ENCODE results near the gene GATAD2A. TPM values are rescaled to one million over a fixed set of nuclear protein-coding genes. Genes with fewer than 3 reads are reported as not detected.

GATAD2A gene
- total RNA-seq, 4 donors from 2014 or later: 17.7 to 51.4 (median 40.1) TPM

DNA sequence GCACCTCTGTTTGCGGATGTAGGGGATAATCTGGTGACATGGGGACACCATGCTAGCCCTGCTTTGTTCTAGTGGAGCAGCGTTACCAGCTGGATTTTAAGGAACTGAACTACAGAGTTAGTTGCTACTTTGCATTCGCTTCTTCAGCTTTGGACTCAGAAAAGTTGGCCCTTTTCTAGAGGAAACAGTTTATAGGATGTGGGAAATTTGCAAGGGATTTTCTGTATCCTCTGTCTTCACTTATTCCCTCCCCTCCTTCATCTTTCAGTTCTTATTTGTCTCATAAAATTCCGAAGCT is 2.1 kb downstream of the GATAD2A start:
- in situ Hi-C loops (cut with MboI; ENCODE audit: low sequenced_read_pairs in 4 of 4) (no loop called here), intact Hi-C loops (cut with DNase I; ENCODE audit: low total_unique reads) (loop anchor here (1.0 to 10.0 kb wide), 4 partner anchors 40 to 255 kb away; partner anchors contain the start of genes ATP13A1, BORCS8, MAU2 and RFXANK)
- H3K27ac ChIP-seq: peak overlapping the region; percentile 88 to 93 (median 92)
- no peak for ATAC-seq
- no peaks in the 10 kb centered on the region for H3K27me3 ChIP-seq
- H3K36me3 ChIP-seq: no peaks in the 10 kb centered on the region
- no peaks in the 10 kb centered on the region for H3K9me3 ChIP-seq
- H3K4me1 ChIP-seq: peaks cover 58 to 75% of the 10 kb centered on the region in 2 donors
- DNase-seq: no peak
- TF ChIP-seq, protein P1, sequence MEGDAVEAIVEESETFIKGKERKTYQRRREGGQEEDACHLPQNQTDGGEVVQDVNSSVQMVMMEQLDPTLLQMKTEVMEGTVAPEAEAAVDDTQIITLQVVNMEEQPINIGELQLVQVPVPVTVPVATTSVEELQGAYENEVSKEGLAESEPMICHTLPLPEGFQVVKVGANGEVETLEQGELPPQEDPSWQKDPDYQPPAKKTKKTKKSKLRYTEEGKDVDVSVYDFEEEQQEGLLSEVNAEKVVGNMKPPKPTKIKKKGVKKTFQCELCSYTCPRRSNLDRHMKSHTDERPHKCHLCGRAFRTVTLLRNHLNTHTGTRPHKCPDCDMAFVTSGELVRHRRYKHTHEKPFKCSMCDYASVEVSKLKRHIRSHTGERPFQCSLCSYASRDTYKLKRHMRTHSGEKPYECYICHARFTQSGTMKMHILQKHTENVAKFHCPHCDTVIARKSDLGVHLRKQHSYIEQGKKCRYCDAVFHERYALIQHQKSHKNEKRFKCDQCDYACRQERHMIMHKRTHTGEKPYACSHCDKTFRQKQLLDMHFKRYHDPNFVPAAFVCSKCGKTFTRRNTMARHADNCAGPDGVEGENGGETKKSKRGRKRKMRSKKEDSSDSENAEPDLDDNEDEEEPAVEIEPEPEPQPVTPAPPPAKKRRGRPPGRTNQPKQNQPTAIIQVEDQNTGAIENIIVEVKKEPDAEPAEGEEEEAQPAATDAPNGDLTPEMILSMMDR (IDR thresholded peaks at IDR 0.05 in 4 of 5, conservative IDR thresholded peaks at IDR 0.05 in 1 of 5): no peak
- no peak for TF ChIP-seq POLR2A (IDR thresholded peaks at IDR 0.05)
- H3K4me3 ChIP-seq: peak overlapping the region; percentile 82 to 91 (median 88)

DNA sequence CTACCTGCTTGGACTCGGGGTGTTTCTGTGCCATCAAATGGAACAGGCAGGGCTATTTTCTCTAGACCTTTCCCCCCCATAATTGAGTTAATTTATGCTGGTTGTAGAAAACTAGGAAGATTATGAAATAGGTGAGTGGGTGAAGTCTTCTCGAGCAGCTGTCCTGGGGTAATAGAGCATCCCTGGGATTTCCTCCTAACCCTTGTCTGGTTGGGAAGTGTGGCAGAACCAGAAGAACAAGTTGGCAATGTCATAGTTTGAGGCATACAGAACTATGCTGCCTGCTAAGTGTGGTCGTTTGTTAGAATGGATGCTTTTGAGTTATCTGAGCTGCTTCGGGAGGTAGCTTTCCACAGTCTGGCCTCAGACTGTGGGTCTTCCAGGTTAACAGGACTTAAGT is 3.7 kb downstream of the GATAD2A start:
- Histone ChIP-seq H3K27me3 (no peaks in the 10 kb centered on the region), H3K27ac (peak overlapping the region in 1 of 4 donors; percentile 13), H3K9me3 (no peaks in the 10 kb centered on the region), H3K4me1 (peaks cover 43 to 58% of the 10 kb centered on the region in 2 donors), H3K4me3 (no peak overlapping the region), H3K36me3 (no peaks in the 10 kb centered on the region)
- in situ Hi-C loops (cut with MboI; ENCODE audit: low sequenced_read_pairs in 4 of 4): no loop called here
- DNase-seq: no peak
- TF ChIP-seq, protein P1 (IDR thresholded peaks at IDR 0.05 in 4 of 5, conservative IDR thresholded peaks at IDR 0.05 in 1 of 5): no peak
- TF ChIP-seq POLR2A (IDR thresholded peaks at IDR 0.05): no peak
- ATAC-seq: no peak
- intact Hi-C loops (cut with DNase I; ENCODE audit: low total_unique reads): loop anchor here (5.0 to 10.0 kb wide), 3 partner anchors 87 to 253 kb away; partner anchors contain the start of genes ATP13A1, BORCS8, MAU2 and RFXANK

DNA sequence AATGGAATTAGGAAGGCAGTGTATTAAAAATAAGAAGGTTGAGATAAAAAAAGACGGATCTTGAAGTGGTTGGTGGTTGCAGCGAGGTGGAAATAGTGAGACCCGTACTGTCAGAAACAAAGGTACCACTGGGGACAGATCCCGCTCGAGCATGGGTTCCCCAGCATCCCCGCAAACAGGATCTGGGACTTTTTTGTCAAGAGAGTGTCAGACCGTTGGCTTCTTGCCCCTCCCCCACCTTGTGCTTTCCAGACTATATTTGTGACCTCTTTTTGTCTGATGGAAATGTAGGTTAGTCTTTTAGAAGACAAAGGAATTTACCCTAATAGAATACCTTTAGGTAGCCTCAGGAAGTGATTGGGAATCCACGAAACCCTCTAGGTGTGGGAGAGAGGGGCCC is 4.2 kb downstream of the GATAD2A start:
- intact Hi-C loops (cut with DNase I; ENCODE audit: low total_unique reads): loop anchor here (5.0 to 10.0 kb wide), 3 partner anchors 87 to 253 kb away; partner anchors contain the start of genes ATP13A1, BORCS8, MAU2 and RFXANK
- ATAC-seq: no peak

DNA sequence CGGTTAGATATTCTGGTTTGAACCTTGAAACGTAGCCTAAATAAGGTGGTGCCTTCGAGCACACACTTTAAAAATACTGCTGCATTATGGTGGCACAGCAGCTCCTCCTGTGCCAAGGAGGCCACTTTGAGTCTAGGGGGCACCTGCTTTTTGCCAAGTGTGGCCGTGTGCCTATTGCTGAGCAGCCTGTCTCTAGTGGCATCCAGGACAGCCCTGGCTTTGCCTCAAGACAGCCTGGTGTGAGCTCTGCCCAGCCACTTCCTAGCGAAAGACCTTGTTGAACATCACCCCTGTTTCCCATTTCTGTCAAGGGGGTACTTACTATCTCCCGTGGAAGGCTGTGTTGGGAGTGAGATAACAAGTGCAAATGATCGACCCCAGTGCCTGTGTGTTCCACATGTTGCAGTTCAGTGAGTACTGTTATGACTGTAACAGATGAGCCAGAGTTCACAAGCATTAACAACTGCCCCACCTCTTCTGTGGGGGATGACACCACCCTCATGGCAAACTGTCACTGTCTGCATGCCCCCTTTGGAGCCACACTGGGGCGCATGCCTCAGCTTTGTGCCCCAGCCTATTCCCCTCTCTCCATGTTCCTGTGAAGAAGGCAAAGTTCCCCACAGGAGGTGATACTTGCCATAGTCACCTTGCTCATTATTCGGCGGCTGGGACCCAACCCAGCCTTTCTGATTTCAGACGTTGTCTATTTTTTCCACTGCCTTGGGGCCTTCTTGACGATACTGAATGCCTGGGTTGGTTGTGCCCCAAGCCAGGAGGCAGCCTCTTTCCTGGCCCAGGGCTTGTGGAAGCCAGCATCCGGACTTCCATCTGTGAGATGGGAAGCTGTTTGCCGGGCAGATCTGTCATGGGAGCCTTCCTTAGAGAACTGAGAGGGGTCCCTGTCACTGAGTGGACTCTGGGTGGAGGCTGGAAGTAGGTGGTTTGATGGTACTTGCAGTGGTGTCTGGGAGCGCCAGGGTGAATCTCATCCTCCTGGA is 5.4 kb downstream of the GATAD2A start:
- Histone ChIP-seq H3K4me3 (no peak overlapping the region), H3K36me3 (no peaks in the 10 kb centered on the region), H3K4me1 (peaks cover 34 to 49% of the 10 kb centered on the region in 2 donors), H3K27me3 (no peaks in the 10 kb centered on the region), H3K27ac (peak overlapping the region in 2 of 4 donors; percentile 3 to 29), H3K9me3 (no peaks in the 10 kb centered on the region)
- intact Hi-C loops (cut with DNase I; ENCODE audit: low total_unique reads) (no loop called here), in situ Hi-C loops (cut with MboI; ENCODE audit: low sequenced_read_pairs in 4 of 4) (no loop called here)
- TF ChIP-seq, protein P1 (IDR thresholded peaks at IDR 0.05 in 4 of 5, conservative IDR thresholded peaks at IDR 0.05 in 1 of 5): no peak
- no peak for TF ChIP-seq POLR2A (IDR thresholded peaks at IDR 0.05)
- DNase-seq (no peak), ATAC-seq (no peak)

More for the DNA sequence above, 4.2 kb downstream of the GATAD2A start:
- Histone ChIP-seq H3K27me3 (no peaks in the 10 kb centered on the region), H3K4me3 (no peak overlapping the region), H3K36me3 (no peaks in the 10 kb centered on the region), H3K27ac (peak overlapping the region in 1 of 4 donors; percentile 13), H3K4me1 (peaks cover 39 to 54% of the 10 kb centered on the region in 2 donors), H3K9me3 (no peaks in the 10 kb centered on the region)
- TF ChIP-seq, protein P1 (IDR thresholded peaks at IDR 0.05 in 4 of 5, conservative IDR thresholded peaks at IDR 0.05 in 1 of 5): no peak
- TF ChIP-seq POLR2A (IDR thresholded peaks at IDR 0.05): no peak
- in situ Hi-C loops (cut with MboI; ENCODE audit: low sequenced_read_pairs in 4 of 4): no loop called here
- no peak for DNase-seq
